Upper lobe of left lung (tissue), 4 donors: ENCODE results near the gene EIPR1.

ENCODE experiments used
- CTCF ChIP-seq, 6 experiments: fragments of 450-650 bp in 4 of 6; fragments of 200-600 bp in 2 of 6; sonication (generic) in 2 of 6; IDR thresholded peaks; one replicate each; pipeline ENCODE4 v1.5.1; 2016 to 2019; ENCODE audit warnings: antibody characterized with exemption in 6 of 6
- EP300 ChIP-seq, 4 donors: sonication (generic); formaldehyde crosslinking; IDR thresholded peaks; one replicate each; pipeline ENCODE4 v1.5.1; 2017; ENCODE audit warnings: antibody characterized with exemption in 4 of 4, control low read depth in 2 of 4
- POLR2A ChIP-seq, 4 donors: fragments of 450-650 bp; IDR thresholded peaks; one replicate each; pipeline ENCODE4 v1.5.1; 2016 to 2017; ENCODE audit warnings: antibody characterized with exemption in 4 of 4, mild to moderate bottlenecking in 2 of 4
- POLR2AphosphoS5 ChIP-seq, 2 donors: sonication (generic); formaldehyde crosslinking; IDR thresholded peaks; one replicate each; pipeline ENCODE4 v1.5.1; 2017; ENCODE audit warnings: antibody characterized with exemption in 2 of 2

DNA sequence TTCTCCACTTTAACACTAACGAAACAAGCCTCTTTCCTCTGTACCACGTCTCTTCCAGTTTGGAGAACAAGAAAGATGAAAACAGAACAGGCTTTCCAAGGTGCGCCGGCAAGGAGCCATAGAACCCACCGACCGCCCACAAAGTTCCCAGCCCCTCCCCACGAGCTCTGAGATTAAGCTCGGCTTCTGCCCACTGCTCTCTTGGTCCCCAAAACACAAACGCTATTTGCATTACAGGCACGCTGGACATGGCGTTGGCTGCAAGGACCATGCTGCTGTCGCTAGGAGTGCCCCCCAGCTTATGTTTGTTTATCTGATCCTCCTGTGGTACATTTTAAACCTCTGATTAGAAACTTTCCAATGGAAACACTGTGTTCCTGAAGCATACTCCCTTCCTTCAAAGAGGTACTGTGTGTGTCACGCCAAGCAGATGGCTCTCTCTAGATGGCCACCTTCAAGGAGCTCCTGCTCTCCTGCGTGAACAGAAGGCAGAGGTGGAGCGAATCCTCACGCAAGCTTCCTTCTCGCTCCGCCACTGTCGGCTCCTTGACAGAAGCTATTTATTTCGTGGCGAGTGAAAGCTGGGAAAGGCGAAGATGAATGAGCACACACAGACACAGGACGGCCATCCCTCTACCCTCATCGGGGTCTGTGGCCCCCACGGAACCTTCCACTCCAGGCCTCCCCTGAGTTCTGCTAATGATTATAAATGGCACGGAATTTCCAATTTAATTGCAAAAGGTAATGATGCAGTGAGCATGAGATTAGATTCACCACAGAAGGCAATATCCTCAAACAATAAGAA, 166.2 kb downstream of the EIPR1 start:
- no peak for TF ChIP-seq CTCF (IDR thresholded peaks at IDR 0.05)
- TF ChIP-seq POLR2AphosphoS5 (IDR thresholded peaks at IDR 0.05): no peak
- TF ChIP-seq POLR2A (IDR thresholded peaks at IDR 0.05): no peak
- TF ChIP-seq EP300 (IDR thresholded peaks at IDR 0.05): no peak
